KBM-7 (cell line): ENCODE results near the gene GTF3C4.

ENCODE experiments used
- DNase-seq: peaks from one replicate; pipeline ENCODE4 v3.0.0-alpha.2; 2015
- in situ Hi-C: fragments of 300-500 bp; cut with MboI; formaldehyde crosslinking; loops from 2 replicates; pipeline ENCODE4 v1.14.3; 2020; ENCODE audit warnings: low sequenced_read_pairs, low pct_unique_long_range_greater_than_20kb, mixed read lengths

Gene GTF3C4

GRCh38 chr9:132645711-132646110, 24.6 kb upstream of the GTF3C4 start:
- in situ Hi-C loops = no loop called here
- no peak for DNase-seq

- in situ Hi-C loops = no loop called here
- DNase-seq = no peak
These were observed 23.5 kb upstream of the GTF3C4 start for GRCh38 chr9:132646726-132647125.

- in situ Hi-C loops = no loop called here
- DNase-seq = no peak
These were observed 22.9 kb upstream of the GTF3C4 start for GRCh38 chr9:132647355-132647754.

GRCh38 chr9:132647806-132648205, 22.5 kb upstream of the GTF3C4 start:
- no peak for DNase-seq
- in situ Hi-C loops = no loop called here

- in situ Hi-C loops = no loop called here
- no peak for DNase-seq
These were observed 22.0 kb upstream of the GTF3C4 start for GRCh38 chr9:132648283-132648682.

GRCh38 chr9:132648685-132649084, 21.6 kb upstream of the GTF3C4 start:
- DNase-seq = no peak
- in situ Hi-C loops = no loop called here

- peak; percentile 43 for DNase-seq
- in situ Hi-C loops = no loop called here
These were observed 19.0 kb upstream of the GTF3C4 start for GRCh38 chr9:132651259-132651658.

GRCh38 chr9:132656299-132656698, 14.0 kb upstream of the GTF3C4 start:
- DNase-seq = no peak
- in situ Hi-C loops = no loop called here

- no peak for DNase-seq
- in situ Hi-C loops = no loop called here
These were observed 7.9 kb upstream of the GTF3C4 start for GRCh38 chr9:132662152-132662945.

GRCh38 chr9:132663117-132663516, 7.1 kb upstream of the GTF3C4 start:
- no peak for DNase-seq
- in situ Hi-C loops = no loop called here

- DNase-seq = no peak
- in situ Hi-C loops = no loop called here
These were observed 6.4 kb upstream of the GTF3C4 start for GRCh38 chr9:132663851-132664250.

- no peak for DNase-seq
- in situ Hi-C loops = no loop called here
These were observed 956 bp upstream of the GTF3C4 start for GRCh38 chr9:132669319-132669697.

GRCh38 chr9:132669698-132670456, 387 bp upstream of the GTF3C4 start, which contains the start of gene DDX31:
Gene DDX31, minus strand, starts transcription at chr9:132669983. Its CDS starts 49 bp downstream, at chr9:132669934.
- peak; percentile 84 for DNase-seq
- in situ Hi-C loops = no loop called here

- in situ Hi-C loops = no loop called here
- DNase-seq = peak; percentile 16
These were observed 1.6 kb downstream of the GTF3C4 start for GRCh38 chr9:132671620-132672412.

GRCh38 chr9:132672413-132672690, 2.1 kb downstream of the GTF3C4 start:
- in situ Hi-C loops = no loop called here
- DNase-seq = peak; percentile 44

- DNase-seq = peak; percentile 41
- in situ Hi-C loops = no loop called here
These were observed 3.1 kb downstream of the GTF3C4 start for GRCh38 chr9:132673355-132673754.

GRCh38 chr9:132674485-132674884, 4.2 kb downstream of the GTF3C4 start:
- in situ Hi-C loops = no loop called here
- no peak for DNase-seq

- DNase-seq = no peak
- in situ Hi-C loops = no loop called here
These were observed 7.7 kb downstream of the GTF3C4 start for GRCh38 chr9:132677976-132678375.

- in situ Hi-C loops = no loop called here
- no peak for DNase-seq
These were observed 9.8 kb downstream of the GTF3C4 start for GRCh38 chr9:132679946-132680625.
